DND-41 (cell line): Measurements from ENCODE around the gene PPARA.

Experiments used
- ATAC-seq: fragments of 200-7000 bp; cut with Tn5 transposase; 3 replicates; pipeline ENCODE4 v1.9.1; 2021; ENCODE audit warnings: low read depth; ENCODE audit not compliant: insufficient read depth
- DNase-seq: peaks from one replicate; pipeline ENCODE4 v3.0.0-alpha.2; 2020
- H2AFZ ChIP-seq: 2 replicates; pipeline ENCODE4 v1.6.0; 2012; ENCODE audit warnings: low read depth, low read length
- H3K27ac ChIP-seq: 2 replicates; pipeline ENCODE4 v1.5.1; 2012; ENCODE audit warnings: low read length, inconsistent platforms
- H3K27me3 ChIP-seq: fragments of 200-600 bp; sonication (generic); 2 replicates; pipeline ENCODE4 v1.6.0; 2012; ENCODE audit warnings: low read length, mild to moderate bottlenecking, inconsistent platforms; ENCODE audit not compliant: insufficient read depth, poor library complexity
- H3K36me3 ChIP-seq: 2 replicates; pipeline ENCODE4 v1.5.1; 2012; ENCODE audit warnings: low read length, inconsistent platforms; ENCODE audit not compliant: insufficient read depth
- H3K4me1 ChIP-seq: 2 replicates; pipeline ENCODE4 v1.5.1; 2012; ENCODE audit warnings: mild to moderate bottlenecking, low read length; ENCODE audit not compliant: insufficient read depth
- H3K4me2 ChIP-seq: 2 replicates; pipeline ENCODE4 v1.6.0; 2012; ENCODE audit warnings: mild to moderate bottlenecking, moderate library complexity, low read length, inconsistent platforms; ENCODE audit not compliant: insufficient read depth
- H3K4me3 ChIP-seq, 2 experiments: fragments of 200-600 bp in 1 of 2; shearing (Covaris generic) in 1 of 2; 2 replicates each; pipeline ENCODE4 v1.5.1; 2012 to 2016; ENCODE audit warnings: inconsistent platforms in 2 of 2, low read length in 2 of 2, mild to moderate bottlenecking in 2 of 2, low read depth in 1 of 2, moderate library complexity in 1 of 2
- H3K79me2 ChIP-seq: 2 replicates; pipeline ENCODE4 v1.6.0; 2012; ENCODE audit warnings: low read length, inconsistent platforms; ENCODE audit not compliant: insufficient read depth
- H3K9ac ChIP-seq: 2 replicates; pipeline ENCODE4 v1.6.0; 2012; ENCODE audit warnings: low read depth, mild to moderate bottlenecking, inconsistent platforms, low read length, moderate library complexity
- H3K9me3 ChIP-seq: 2 replicates; pipeline ENCODE4 v1.5.1; 2012; ENCODE audit warnings: low read length, moderate library complexity, mild to moderate bottlenecking, inconsistent platforms; ENCODE audit not compliant: insufficient read depth, severe bottlenecking
- H4K20me1 ChIP-seq: 2 replicates; pipeline ENCODE4 v1.6.0; 2012; ENCODE audit warnings: low read length; ENCODE audit not compliant: insufficient read depth
- CTCF ChIP-seq: IDR thresholded peaks from 2 replicates; pipeline ENCODE4 v1.5.1; 2012; ENCODE audit warnings: borderline replicate concordance, low read length, moderate library complexity, mild to moderate bottlenecking; ENCODE audit not compliant: poor library complexity, severe bottlenecking; ENCODE audit errors: extremely low read depth
- EZH2 ChIP-seq: IDR thresholded peaks from 3 replicates; pipeline ENCODE4 v1.6.1; 2012; ENCODE audit warnings: borderline replicate concordance, low read depth, mild to moderate bottlenecking, moderate library complexity, low read length, inconsistent platforms; ENCODE audit not compliant: severe bottlenecking

The PPARA gene

GRCh38 chr22:46117206-46118199 lies 32.8 kb upstream of the PPARA start:
- Histone ChIP-seq H3K4me3 (no peak overlapping the region), H3K27me3 (no peaks in the 10 kb centered on the region), H3K4me1 (peaks cover 5% of the 10 kb centered on the region), H3K4me2 (no peak overlapping the region), H3K9me3 (no peaks in the 10 kb centered on the region), H2AFZ (no peak overlapping the region), H3K27ac (no peak overlapping the region), H3K9ac (no peak overlapping the region), H3K79me2 (no peaks in the 10 kb centered on the region), H4K20me1 (peaks cover 28% of the 10 kb centered on the region), H3K36me3 (peaks cover 10% of the 10 kb centered on the region)
- TF ChIP-seq CTCF = no peak
- no peak for TF ChIP-seq EZH2
- DNase-seq (no peak), ATAC-seq (no peak)

- H4K20me1 ChIP-seq = peaks cover 11% of the 10 kb centered on the region
- no peak overlapping the region for H2AFZ ChIP-seq
- H3K79me2 ChIP-seq = no peaks in the 10 kb centered on the region
- H3K27me3 ChIP-seq = no peaks in the 10 kb centered on the region
- H3K9me3 ChIP-seq = no peaks in the 10 kb centered on the region
- DNase-seq (no peak), ATAC-seq (no peak)
- TF ChIP-seq EZH2 (no peak), CTCF (no peak)
- H3K4me2 ChIP-seq = no peak overlapping the region
- no peak overlapping the region for H3K27ac ChIP-seq
- no peak overlapping the region for H3K9ac ChIP-seq
- H3K4me1 ChIP-seq = peaks cover 12% of the 10 kb centered on the region
- no peak overlapping the region for H3K4me3 ChIP-seq
- H3K36me3 ChIP-seq = no peaks in the 10 kb centered on the region
Measured at GRCh38 chr22:46119093-46119728, 31.1 kb upstream of the PPARA start.

- Histone ChIP-seq H3K27me3 (no peaks in the 10 kb centered on the region), H3K4me3 (no peak overlapping the region), H2AFZ (no peak overlapping the region), H3K4me1 (peaks cover 12% of the 10 kb centered on the region), H3K79me2 (no peaks in the 10 kb centered on the region), H3K4me2 (no peak overlapping the region), H3K9ac (no peak overlapping the region), H3K27ac (no peak overlapping the region), H4K20me1 (0 out of 2 replicates have a peak, but pooled peaks cover 6% of the 10 kb centered on the region), H3K36me3 (no peaks in the 10 kb centered on the region), H3K9me3 (no peaks in the 10 kb centered on the region)
- TF ChIP-seq EZH2 (no peak), CTCF (no peak)
- ATAC-seq (no peak), DNase-seq (no peak)
Measured at GRCh38 chr22:46119729-46120419, 30.5 kb upstream of the PPARA start.
